NCI-H345 (cell line): ENCODE data around the gene MUC20.
"Not testable (repeated sequence)": the region's sequence is repeated elsewhere in the genome, so short reads cannot be mapped to it uniquely, and the experiment has no call there.

Experiments used
- DNase-seq: peaks from one replicate; lab custom pipeline; 2025; lab: John Stamatoyannopoulos, UW

MUC20 gene, protein sequence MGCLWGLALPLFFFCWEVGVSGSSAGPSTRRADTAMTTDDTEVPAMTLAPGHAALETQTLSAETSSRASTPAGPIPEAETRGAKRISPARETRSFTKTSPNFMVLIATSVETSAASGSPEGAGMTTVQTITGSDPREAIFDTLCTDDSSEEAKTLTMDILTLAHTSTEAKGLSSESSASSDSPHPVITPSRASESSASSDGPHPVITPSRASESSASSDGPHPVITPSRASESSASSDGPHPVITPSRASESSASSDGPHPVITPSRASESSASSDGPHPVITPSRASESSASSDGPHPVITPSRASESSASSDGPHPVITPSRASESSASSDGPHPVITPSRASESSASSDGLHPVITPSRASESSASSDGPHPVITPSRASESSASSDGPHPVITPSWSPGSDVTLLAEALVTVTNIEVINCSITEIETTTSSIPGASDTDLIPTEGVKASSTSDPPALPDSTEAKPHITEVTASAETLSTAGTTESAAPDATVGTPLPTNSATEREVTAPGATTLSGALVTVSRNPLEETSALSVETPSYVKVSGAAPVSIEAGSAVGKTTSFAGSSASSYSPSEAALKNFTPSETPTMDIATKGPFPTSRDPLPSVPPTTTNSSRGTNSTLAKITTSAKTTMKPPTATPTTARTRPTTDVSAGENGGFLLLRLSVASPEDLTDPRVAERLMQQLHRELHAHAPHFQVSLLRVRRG

GRCh38 chr3:195720831-195721506 is at the start of gene MUC20:
Gene MUC20, plus strand, starts transcription at chr3:195720978. Its CDS starts 30 bp downstream, at chr3:195721008.
- DNase-seq, result not testable (repeated sequence)

DNA sequence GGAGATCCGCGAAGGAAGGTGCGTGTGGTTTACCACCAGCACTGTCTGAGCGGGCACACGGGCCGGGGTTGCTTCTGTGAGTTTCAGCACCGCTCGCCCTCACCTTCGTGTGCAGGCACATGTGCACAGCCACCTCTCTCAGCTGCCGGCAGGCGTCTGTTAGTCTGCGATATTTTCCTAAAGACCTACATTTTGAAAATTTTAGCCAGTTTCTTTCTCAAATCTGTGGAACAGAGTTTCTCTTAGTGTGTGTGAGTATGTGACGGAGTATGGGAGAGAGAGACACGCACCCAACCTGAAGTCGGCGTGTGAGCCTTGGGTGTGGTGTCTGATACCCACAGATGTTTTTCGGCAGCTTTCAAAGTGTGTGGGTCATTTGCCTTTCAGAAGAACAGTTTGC is 49.5 kb upstream of the MUC20 start:
- DNase-seq, result not testable (repeated sequence)

DNA sequence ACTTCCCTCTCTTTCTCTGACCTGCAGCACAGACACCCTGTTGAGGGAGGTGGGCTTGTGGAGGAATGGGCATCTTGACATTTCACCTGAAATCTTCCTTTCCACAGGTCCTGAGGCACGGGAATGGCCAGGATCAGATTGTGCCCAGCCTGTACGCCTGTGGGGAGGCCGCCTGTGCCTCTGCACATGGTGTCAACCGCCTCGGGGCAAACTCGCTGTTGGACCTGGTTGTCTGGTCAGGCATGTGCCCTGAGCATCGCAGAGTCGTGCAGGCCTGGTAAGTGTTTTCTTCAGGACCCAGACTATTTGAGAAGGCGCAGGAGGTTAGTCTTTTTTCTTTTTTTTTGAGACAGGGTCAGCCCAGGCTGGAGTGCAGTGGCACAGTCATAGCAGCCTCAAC is 47.1 kb upstream of the MUC20 start:
- not testable (repeated sequence) for DNase-seq

- not testable (repeated sequence) for DNase-seq
Measured at GRCh38 chr3:195678391-195679015, 42.3 kb upstream of the MUC20 start.

GRCh38 chr3:195680690-195681089 is 40.1 kb upstream of the MUC20 start:
- DNase-seq, result not testable (repeated sequence)

GRCh38 chr3:195681458-195682103 is 39.2 kb upstream of the MUC20 start:
- DNase-seq, result not testable (repeated sequence)

DNA sequence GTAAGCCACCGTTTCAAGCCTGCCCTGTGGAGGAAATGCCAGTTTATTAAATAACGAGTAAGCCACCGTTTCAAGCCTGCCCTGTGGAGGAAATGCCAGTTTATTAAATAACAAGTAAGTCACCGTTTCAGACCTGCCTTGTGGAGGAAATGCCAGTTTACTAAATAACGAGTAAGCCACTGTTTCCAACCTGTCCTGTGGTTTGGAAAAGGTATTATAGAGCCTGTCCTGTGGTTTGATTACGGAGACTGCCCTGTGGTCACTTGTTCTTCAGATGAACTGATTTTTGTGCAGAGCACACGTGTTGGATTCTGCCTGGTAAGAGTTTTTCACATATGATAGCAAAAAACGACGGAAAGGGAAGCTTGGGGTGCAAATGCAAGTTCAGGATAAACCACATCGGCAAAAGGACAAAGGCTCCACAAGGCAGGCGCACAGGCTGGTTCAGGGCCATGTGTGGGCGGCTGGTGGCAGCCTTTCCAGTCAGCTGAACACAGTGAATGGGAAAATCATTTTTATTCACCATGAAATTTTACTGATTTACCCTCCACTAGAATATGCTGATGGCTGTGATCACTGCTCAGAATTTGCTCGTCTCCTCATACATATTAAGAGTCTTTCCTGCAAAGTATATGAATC is 38.6 kb upstream of the MUC20 start:
- not testable (repeated sequence) for DNase-seq

GRCh38 chr3:195683722-195684526 is 36.9 kb upstream of the MUC20 start:
- DNase-seq, result not testable (repeated sequence)

DNA sequence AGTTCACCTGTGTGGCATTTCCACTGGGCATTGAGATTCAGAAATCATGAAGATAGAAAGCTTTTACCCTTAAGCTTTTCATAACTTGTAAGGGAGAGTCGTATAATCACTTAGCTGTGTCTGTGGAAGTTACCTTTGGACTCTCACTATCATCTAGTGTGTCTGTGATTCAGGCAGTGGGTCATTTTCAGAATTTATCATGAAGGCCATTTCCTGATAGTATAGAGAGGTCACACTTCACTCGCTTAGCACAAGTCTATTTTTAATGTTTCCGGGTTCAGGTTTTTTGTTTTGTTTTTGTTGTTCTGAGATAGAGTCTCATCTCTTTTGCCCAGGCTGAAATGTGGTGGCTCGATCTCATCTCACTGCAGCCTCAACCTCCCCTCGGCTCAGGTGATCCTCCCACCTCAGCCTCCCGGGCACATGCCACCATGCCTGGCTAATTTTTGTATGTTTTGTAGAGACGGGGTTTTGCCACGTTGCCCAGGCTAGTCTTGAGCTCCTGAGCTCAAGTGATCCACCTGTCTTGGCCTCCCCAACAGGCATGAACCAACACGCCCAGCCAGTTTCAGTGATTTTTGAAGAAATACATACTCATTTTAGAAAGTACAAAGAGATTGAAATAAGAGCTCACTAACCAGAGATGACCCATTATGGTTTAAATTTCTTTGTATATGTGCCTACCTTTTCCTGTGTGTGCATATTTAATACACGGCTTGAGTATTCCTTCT is 36.1 kb upstream of the MUC20 start:
- not testable (repeated sequence) for DNase-seq

- not testable (repeated sequence) for DNase-seq
Measured at GRCh38 chr3:195686537-195687208, 34.1 kb upstream of the MUC20 start.

DNA sequence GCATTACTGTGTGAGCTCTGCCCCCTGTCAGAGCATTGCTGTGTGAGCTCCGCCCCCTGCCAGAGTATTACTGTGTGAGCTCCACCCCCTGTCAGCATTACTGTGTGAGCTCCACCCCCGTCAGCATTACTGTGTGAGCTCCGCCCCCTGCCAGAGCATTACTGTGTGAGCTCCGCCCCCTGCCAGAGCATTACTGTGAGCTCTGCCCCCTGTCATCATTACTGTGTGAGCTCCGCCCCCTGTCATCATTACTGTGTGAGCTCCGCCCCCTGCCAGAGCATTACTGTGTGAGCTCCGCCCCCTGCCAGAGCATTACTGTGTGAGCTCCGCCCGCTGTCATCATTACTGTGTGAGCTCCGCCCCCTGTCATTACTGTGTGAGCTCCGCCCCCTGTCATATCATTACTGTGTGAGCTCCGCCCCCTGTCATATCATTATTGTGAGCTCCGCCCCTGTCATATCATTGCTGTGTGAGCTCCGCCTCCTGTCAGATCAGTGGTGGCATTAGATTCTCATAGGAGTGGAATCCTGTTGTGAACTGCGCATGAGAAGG is 33.5 kb upstream of the MUC20 start:
- not testable (repeated sequence) for DNase-seq

DNA sequence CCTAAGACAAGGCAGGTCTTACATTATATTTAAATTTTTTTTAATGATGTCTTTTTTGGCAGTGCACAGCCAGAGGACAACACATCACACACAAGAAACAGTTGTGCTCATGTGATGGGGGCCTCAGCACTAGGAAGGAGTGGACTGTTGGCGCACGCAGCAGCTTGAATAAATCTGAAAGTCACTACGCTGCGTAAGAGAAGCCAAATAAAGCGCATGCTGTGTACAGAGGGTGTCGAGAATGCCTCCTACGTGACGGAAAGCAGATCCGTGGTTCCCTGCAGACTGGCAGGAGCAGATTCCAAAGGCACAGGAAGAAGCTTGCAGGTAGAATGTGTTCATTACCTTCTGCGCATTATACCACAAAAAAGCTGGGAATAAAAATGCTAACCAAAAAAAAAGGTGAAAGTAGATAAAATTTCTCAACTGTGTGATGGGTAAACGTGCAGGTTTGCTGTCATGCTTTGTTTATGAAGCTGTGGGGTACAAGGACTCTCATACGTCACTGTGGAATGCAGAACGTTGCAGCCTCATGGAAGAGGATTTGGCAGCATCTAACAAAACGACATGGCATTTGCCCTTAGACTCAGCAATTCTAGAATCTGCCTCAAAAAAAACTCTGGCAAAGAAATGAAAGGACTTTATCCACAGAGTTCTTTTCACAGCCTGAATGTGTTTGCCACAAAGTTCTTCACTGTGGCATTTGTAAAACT is 32.2 kb upstream of the MUC20 start:
- DNase-seq, result not testable (repeated sequence)

DNA sequence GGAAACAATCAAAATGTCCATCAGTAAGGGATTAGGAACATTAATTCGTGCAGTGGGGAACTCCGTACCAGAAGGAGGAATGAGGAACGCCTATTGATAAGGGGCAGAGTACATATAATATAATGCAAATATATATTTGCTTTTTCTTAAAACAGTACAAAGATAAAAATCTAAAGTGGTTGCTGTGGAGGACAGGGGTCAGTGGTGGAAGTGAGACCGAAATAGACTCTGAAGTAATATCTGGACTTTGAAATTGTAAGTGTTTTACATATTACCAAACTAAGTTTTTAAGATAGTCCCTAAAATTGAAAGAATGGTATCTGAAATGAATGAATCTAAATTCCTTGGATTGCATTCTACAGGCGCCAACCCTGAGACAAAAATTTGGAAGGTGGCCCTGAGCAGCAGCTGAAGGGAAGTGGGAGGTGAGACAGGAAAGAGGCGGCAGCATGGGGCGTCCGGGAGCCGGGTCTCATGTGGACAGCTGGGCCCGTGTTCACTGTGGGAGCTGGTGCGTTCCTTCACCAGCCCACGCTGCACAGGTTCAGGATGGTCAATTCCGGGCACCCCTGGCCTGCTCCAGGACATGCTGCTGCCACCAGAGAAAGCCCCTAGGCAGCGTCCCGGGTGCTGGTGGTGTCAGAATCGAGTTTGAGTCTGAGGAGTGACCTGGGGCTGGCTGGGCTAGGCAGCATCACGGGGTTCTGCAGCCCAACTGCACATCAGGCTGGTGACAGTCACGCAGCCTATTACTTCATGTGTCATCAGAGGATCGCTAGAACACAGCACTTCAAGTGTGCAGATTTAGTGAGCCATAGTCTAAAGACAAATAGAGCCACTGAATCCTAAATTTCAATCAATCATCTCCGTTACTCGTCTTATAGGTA is 31.4 kb upstream of the MUC20 start:
- not testable (repeated sequence) for DNase-seq

GRCh38 chr3:195690951-195691350 is 29.8 kb upstream of the MUC20 start:
- DNase-seq, result no peak

GRCh38 chr3:195691596-195692353 is 29.0 kb upstream of the MUC20 start:
- DNase-seq, result not testable (repeated sequence)

- DNase-seq, result no peak
Measured at GRCh38 chr3:195692354-195692685, 28.5 kb upstream of the MUC20 start.
